ENCODE results near the gene ETNPPL.

DNA sequence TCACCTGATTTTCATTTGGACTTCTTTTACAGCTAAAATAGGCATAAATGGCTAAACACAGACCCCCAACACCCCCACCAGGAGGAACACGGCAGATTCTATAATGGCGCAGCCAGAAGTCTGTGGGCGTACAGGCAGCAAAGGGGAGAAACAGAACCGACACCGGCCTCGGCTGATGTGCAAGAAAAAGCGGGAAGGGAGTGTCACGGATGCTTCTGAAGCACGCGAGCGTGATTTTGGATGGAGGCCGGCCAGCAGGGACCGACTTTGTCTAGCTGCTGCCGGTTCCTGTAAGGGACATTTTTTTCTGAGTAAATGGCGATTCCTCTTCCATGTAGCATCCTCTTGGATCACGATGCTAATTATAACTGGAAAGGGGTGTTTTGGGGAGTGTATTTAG, 24.9 kb upstream of the ETNPPL start:
- TF ChIP-seq GATA2 (IDR thresholded peaks at IDR 0.05; ENCODE audit: low read depth, low read length) (no peak), GATA3 (IDR thresholded peaks at IDR 0.05; ENCODE audit: low read depth, low read length) (no peak)
